Right kidney (tissue), 1 donor: ENCODE results near the gene DIAPH2.

Source experiments
- DNase-seq: peaks from one replicate; pipeline ENCODE4 v3.0.0-alpha.2; 2016

Gene DIAPH2

GRCh38 chrX:97309487-97310116 is 625.0 kb downstream of the DIAPH2 start:
- DNase-seq, result no peak

GRCh38 chrX:97310373-97310772 is 625.7 kb downstream of the DIAPH2 start:
- DNase-seq, result no peak

GRCh38 chrX:97311066-97311778 is 626.6 kb downstream of the DIAPH2 start:
- DNase-seq, result no peak

- no peak for DNase-seq
Measured at GRCh38 chrX:97314345-97314744, 629.7 kb downstream of the DIAPH2 start.

- DNase-seq, result no peak
Measured at GRCh38 chrX:97315939-97316338, 631.3 kb downstream of the DIAPH2 start.

GRCh38 chrX:97320305-97320704 is 635.7 kb downstream of the DIAPH2 start:
- no peak for DNase-seq

GRCh38 chrX:97322401-97322800 is 637.8 kb downstream of the DIAPH2 start:
- no peak for DNase-seq

- no peak for DNase-seq
Measured at GRCh38 chrX:97326456-97326855, 641.8 kb downstream of the DIAPH2 start.

- no peak for DNase-seq
Measured at GRCh38 chrX:97328853-97329390, 644.3 kb downstream of the DIAPH2 start.

- no peak for DNase-seq
Measured at GRCh38 chrX:97330151-97330550, 645.5 kb downstream of the DIAPH2 start.

- DNase-seq, result no peak
Measured at GRCh38 chrX:97332963-97333362, 648.3 kb downstream of the DIAPH2 start.

- no peak for DNase-seq
Measured at GRCh38 chrX:97334850-97335249, 650.2 kb downstream of the DIAPH2 start.

GRCh38 chrX:97344724-97345123 is 660.1 kb downstream of the DIAPH2 start:
- no peak for DNase-seq

- DNase-seq, result no peak
Measured at GRCh38 chrX:97358941-97359340, 674.3 kb downstream of the DIAPH2 start.

- DNase-seq, result no peak
Measured at GRCh38 chrX:97363843-97364242, 679.2 kb downstream of the DIAPH2 start.

GRCh38 chrX:97366237-97366636 is 681.6 kb downstream of the DIAPH2 start:
- no peak for DNase-seq

GRCh38 chrX:97367125-97367524 is 682.5 kb downstream of the DIAPH2 start:
- no peak for DNase-seq

GRCh38 chrX:97369947-97370346 is 685.3 kb downstream of the DIAPH2 start:
- DNase-seq, result no peak

- DNase-seq, result no peak
Measured at GRCh38 chrX:97372001-97372766, 687.5 kb downstream of the DIAPH2 start.

- no peak for DNase-seq
Measured at GRCh38 chrX:97374266-97374665, 689.6 kb downstream of the DIAPH2 start.

- no peak for DNase-seq
Measured at GRCh38 chrX:97380200-97380599, 695.6 kb downstream of the DIAPH2 start.

- no peak for DNase-seq
Measured at GRCh38 chrX:97384685-97385084, 700.0 kb downstream of the DIAPH2 start.

GRCh38 chrX:97387004-97387403 is 702.4 kb downstream of the DIAPH2 start:
- DNase-seq, result no peak
